CD4-positive, CD25-positive, alpha-beta regulatory T cell (primary cell): Measurements from ENCODE around the gene UBE2J1. TPM values are rescaled to one million over a fixed set of nuclear protein-coding genes. Genes with fewer than 3 reads are reported as not detected.

Experiments
- ATAC-seq, 2 donors: fragments of 150-1000 bp; cut with Tn5 transposase; one replicate each; pipeline ENCODE4 v1.10.0; 2021; ENCODE audit warnings: low read depth in 2 of 2, moderate number of reproducible peaks in 2 of 2, moderate library complexity in 1 of 2
- DNase-seq, 3 donors: peaks; one replicate each; pipeline versions ENCODE4 v3.0.0 to v3.0.0-alpha.2; 2012 to 2022; ENCODE audit warnings: mixed read lengths in 1 of 3
- H3K27ac ChIP-seq: one replicate; pipeline ENCODE4 v1.7.0; 2013; ENCODE audit warnings: mild to moderate bottlenecking, low read length; ENCODE audit not compliant: insufficient read depth, poor library complexity, severe bottlenecking
- H3K27me3 ChIP-seq: one replicate; pipeline ENCODE4 v1.7.0; 2013; ENCODE audit warnings: low read length; ENCODE audit not compliant: control insufficient read depth, insufficient read depth
- H3K36me3 ChIP-seq: one replicate; pipeline ENCODE4 v1.7.0; 2013; ENCODE audit warnings: mild to moderate bottlenecking, low read length, moderate library complexity; ENCODE audit not compliant: control insufficient read depth, insufficient read depth
- H3K4me1 ChIP-seq: 2 replicates; pipeline ENCODE4 v1.7.0; 2013; ENCODE audit warnings: mild to moderate bottlenecking, low read length; ENCODE audit not compliant: insufficient read depth, control insufficient read depth, poor library complexity, severe bottlenecking
- H3K4me3 ChIP-seq: one replicate; pipeline ENCODE4 v1.7.0; 2013; ENCODE audit warnings: low read depth, mild to moderate bottlenecking, low read length, moderate library complexity
- H3K9me3 ChIP-seq, 2 experiments: 1 replicate in 1 of 2; 2 replicates in 1 of 2; pipeline ENCODE4 v1.7.0; 2013; ENCODE audit warnings: low read length in 2 of 2, mild to moderate bottlenecking in 1 of 2, moderate library complexity in 1 of 2; ENCODE audit not compliant: control insufficient read depth in 2 of 2
- H3K27ac Mint-ChIP-seq, 3 donors: one replicate each; pipeline ENCODE4 v1.8.0; 2020 to 2022; ENCODE audit warnings: mild to moderate bottlenecking in 3 of 3, mixed read lengths in 3 of 3, moderate library complexity in 2 of 3
- H3K27me3 Mint-ChIP-seq: one replicate; pipeline ENCODE4 v1.8.0; 2022; ENCODE audit warnings: mild to moderate bottlenecking, mixed read lengths
- H3K36me3 Mint-ChIP-seq: one replicate; pipeline ENCODE4 v1.8.0; 2020; ENCODE audit warnings: mixed read lengths
- H3K4me1 Mint-ChIP-seq, 4 donors: one replicate each; pipeline ENCODE4 v1.8.0; 2020 to 2022; ENCODE audit warnings: mixed read lengths in 4 of 4, mild to moderate bottlenecking in 1 of 4
- H3K4me3 Mint-ChIP-seq, 4 donors: one replicate each; pipeline ENCODE4 v1.8.0; 2020 to 2022; ENCODE audit warnings: mild to moderate bottlenecking in 4 of 4, mixed read lengths in 4 of 4, moderate library complexity in 3 of 4
- H3K9me3 Mint-ChIP-seq, 7 donors: one replicate each; pipeline ENCODE4 v1.8.0; 2020 to 2022; ENCODE audit warnings: mixed read lengths in 7 of 7, mild to moderate bottlenecking in 3 of 7, moderate library complexity in 2 of 7
- polyA plus RNA-seq, 4 donors: library from polyadenylated mRNA; unstranded; fragments of 300-500 nt; fragmentation: Illumina TruSeq; gene quantifications; one replicate each; pipeline ENCODE4 v1.2.3, GENCODE V29; 2021
- total RNA-seq: library from RNA; stranded (reverse); gene quantifications from one replicate; pipeline ENCODE4 v1.2.3, GENCODE V29; 2022

UBE2J1 gene
- total and polyA plus RNA-seq, 5 donors from 2014 or later: 30.0 to 50.6 (median 34.1) TPM

DNA sequence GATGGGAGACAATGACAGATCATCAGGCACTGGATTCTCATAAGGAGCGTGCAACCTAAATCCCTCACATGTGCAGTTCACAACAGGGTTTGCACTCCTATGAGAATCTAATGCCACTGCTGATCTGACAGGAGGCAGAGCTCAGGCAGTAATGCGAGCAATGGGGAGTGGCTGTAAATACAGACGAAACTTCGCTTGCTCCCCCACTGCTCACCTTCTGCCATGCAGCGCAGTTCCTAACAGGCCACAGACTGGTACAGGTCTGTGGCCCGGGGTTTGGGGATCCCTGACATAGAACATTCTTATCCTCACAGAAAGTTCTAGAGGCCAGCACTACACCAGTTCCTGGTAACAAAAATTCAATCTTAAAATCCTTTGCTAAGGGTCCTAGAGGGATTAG lies 36.3 kb upstream of the UBE2J1 start:
- Mint-ChIP-seq H3K9me3 (peaks cover 0 to 6% (median 4%) of the 10 kb centered on the region in 7 donors), H3K27ac (no peak overlapping the region), H3K4me3 (no peak overlapping the region), H3K4me1 (peaks cover 0 to 2% (median 0%) of the 10 kb centered on the region in 4 donors), H3K27me3 (peaks cover 20% of the 10 kb centered on the region), H3K36me3 (no peaks in the 10 kb centered on the region)
- H3K27ac ChIP-seq: no peak overlapping the region
- ATAC-seq: no peak
- DNase-seq: no peak
- no peaks in the 10 kb centered on the region for H3K36me3 ChIP-seq
- peaks cover 0 to 5% of the 10 kb centered on the region in 2 experiments for H3K9me3 ChIP-seq
- no peaks in the 10 kb centered on the region for H3K4me1 ChIP-seq
- H3K4me3 ChIP-seq: no peak overlapping the region
- H3K27me3 ChIP-seq: peaks cover 2% of the 10 kb centered on the region

GRCh38 chr6:89387516-89388201 lies 35.1 kb upstream of the UBE2J1 start:
- no peak overlapping the region for H3K4me3 ChIP-seq
- no peak for DNase-seq
- Mint-ChIP-seq H3K4me1 (peaks cover 0 to 2% (median 0%) of the 10 kb centered on the region in 4 donors), H3K4me3 (no peak overlapping the region), H3K36me3 (no peaks in the 10 kb centered on the region), H3K27me3 (peaks cover 13% of the 10 kb centered on the region), H3K27ac (no peak overlapping the region), H3K9me3 (peaks cover 0 to 2% (median 0%) of the 10 kb centered on the region in 7 donors)
- peaks cover 6% of the 10 kb centered on the region for H3K27me3 ChIP-seq
- no peak overlapping the region for H3K27ac ChIP-seq
- no peaks in the 10 kb centered on the region for H3K9me3 ChIP-seq
- no peaks in the 10 kb centered on the region for H3K36me3 ChIP-seq
- ATAC-seq: peak in 1 of 2 donors; percentile 16
- no peaks in the 10 kb centered on the region for H3K4me1 ChIP-seq

DNA sequence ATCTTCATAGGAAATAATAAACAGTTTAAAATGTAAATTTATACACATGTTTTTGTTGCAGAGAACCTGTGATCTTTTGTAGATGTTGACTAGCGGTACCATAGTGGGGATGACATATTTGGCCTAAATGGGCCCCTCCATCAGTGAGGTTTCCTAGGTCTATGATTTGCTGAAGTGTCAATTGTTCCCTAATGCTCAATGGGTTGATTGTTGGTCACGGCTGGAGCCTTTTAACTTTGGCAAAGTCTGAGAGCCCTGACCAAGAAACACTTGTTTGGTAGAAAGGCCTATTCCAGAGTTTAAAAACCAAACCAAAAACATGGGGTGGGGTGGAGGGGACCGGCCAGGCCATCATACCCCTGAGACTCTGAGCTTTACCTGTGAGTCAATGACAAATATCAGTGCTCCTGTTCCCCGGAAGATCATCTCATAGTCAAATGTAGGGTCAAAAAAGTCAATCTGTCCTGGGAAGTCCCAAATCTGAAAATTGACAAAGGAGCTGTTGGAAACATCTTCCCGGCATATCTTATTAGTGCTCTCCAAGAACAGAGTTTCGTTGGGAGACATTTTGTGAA lies 34.5 kb upstream of the UBE2J1 start:
- Mint-ChIP-seq H3K4me1 (peaks cover 0 to 2% (median 0%) of the 10 kb centered on the region in 4 donors), H3K4me3 (no peak overlapping the region), H3K9me3 (peaks cover 0 to 2% (median 0%) of the 10 kb centered on the region in 7 donors), H3K27ac (no peak overlapping the region), H3K27me3 (peaks cover 13% of the 10 kb centered on the region), H3K36me3 (no peaks in the 10 kb centered on the region)
- H3K4me3 ChIP-seq: no peak overlapping the region
- DNase-seq (no peak), ATAC-seq (no peak)
- no peak overlapping the region for H3K27ac ChIP-seq
- peaks cover 5% of the 10 kb centered on the region for H3K27me3 ChIP-seq
- no peaks in the 10 kb centered on the region for H3K36me3 ChIP-seq
- no peaks in the 10 kb centered on the region for H3K4me1 ChIP-seq
- no peaks in the 10 kb centered on the region for H3K9me3 ChIP-seq

- DNase-seq (no peak), ATAC-seq (no peak)
- Mint-ChIP-seq H3K4me3 (no peak overlapping the region), H3K36me3 (no peaks in the 10 kb centered on the region), H3K27ac (no peak overlapping the region), H3K9me3 (peaks cover 0 to 2% (median 0%) of the 10 kb centered on the region in 7 donors), H3K4me1 (peaks cover 0 to 2% (median 0%) of the 10 kb centered on the region in 4 donors), H3K27me3 (peaks cover 22% of the 10 kb centered on the region)
- H3K36me3 ChIP-seq: no peaks in the 10 kb centered on the region
- no peak overlapping the region for H3K4me3 ChIP-seq
- H3K9me3 ChIP-seq: no peaks in the 10 kb centered on the region
- H3K4me1 ChIP-seq: no peaks in the 10 kb centered on the region
- peaks cover 5% of the 10 kb centered on the region for H3K27me3 ChIP-seq
- no peak overlapping the region for H3K27ac ChIP-seq
Measured at GRCh38 chr6:89385846-89386245, 33.3 kb upstream of the UBE2J1 start.

- H3K4me3 Mint-ChIP-seq: no peak overlapping the region
- ATAC-seq: no peak
Measured at GRCh38 chr6:89385156-89385667, 32.7 kb upstream of the UBE2J1 start.

DNA sequence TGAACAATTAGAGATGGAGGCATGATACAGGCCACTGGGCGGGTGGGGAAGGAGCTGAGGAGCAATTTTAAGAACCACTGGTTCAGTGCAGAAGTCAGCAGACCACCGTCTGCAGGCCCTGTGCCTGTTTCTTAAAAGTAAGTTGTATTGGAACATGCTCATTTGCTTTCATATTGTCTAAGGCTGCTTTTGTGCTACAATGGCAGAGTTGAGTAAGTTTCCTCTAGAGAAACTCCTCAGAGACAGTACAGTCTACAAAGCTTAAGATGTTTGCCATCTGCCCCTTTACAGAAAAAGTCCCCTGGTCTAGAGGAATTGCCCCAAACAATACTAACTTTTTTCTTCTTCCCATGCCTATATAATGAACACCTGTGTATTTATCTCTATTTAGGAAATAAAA lies 28.5 kb upstream of the UBE2J1 start:
- Mint-ChIP-seq H3K4me1 (peaks cover 0 to 5% (median 0%) of the 10 kb centered on the region in 4 donors), H3K27ac (peak overlapping the region in 1 of 3 donors; percentile 29), H3K27me3 (peaks cover 15% of the 10 kb centered on the region), H3K9me3 (peaks cover 0 to 2% (median 0%) of the 10 kb centered on the region in 7 donors), H3K36me3 (no peaks in the 10 kb centered on the region), H3K4me3 (no peak overlapping the region)
- Histone ChIP-seq H3K4me3 (no peak overlapping the region), H3K27me3 (peaks cover 5% of the 10 kb centered on the region), H3K36me3 (no peaks in the 10 kb centered on the region), H3K4me1 (no peaks in the 10 kb centered on the region), H3K9me3 (no peaks in the 10 kb centered on the region), H3K27ac (no peak overlapping the region)
- ATAC-seq: no peak
- no peak for DNase-seq

More at GRCh38 chr6:89385156-89385667, 32.7 kb upstream of the UBE2J1 start:
- H3K9me3 ChIP-seq: no peaks in the 10 kb centered on the region
- H3K27me3 ChIP-seq: peaks cover 5% of the 10 kb centered on the region
- no peak for DNase-seq
- H3K27ac Mint-ChIP-seq: no peak overlapping the region
- no peak overlapping the region for H3K27ac ChIP-seq
- no peak overlapping the region for H3K4me3 ChIP-seq
- H3K4me1 ChIP-seq: no peaks in the 10 kb centered on the region
- no peaks in the 10 kb centered on the region for H3K36me3 ChIP-seq
- H3K36me3 Mint-ChIP-seq: no peaks in the 10 kb centered on the region
- H3K27me3 Mint-ChIP-seq: peaks cover 24% of the 10 kb centered on the region
- H3K9me3 Mint-ChIP-seq: peaks cover 0 to 2% (median 0%) of the 10 kb centered on the region in 7 donors
- H3K4me1 Mint-ChIP-seq: peaks cover 0 to 2% (median 0%) of the 10 kb centered on the region in 4 donors

GRCh38 chr6:89379281-89379680 lies 26.8 kb upstream of the UBE2J1 start:
- Histone ChIP-seq H3K4me1 (peaks cover 5% of the 10 kb centered on the region), H3K9me3 (no peaks in the 10 kb centered on the region), H3K27me3 (peaks cover 5% of the 10 kb centered on the region), H3K27ac (no peak overlapping the region), H3K4me3 (no peak overlapping the region), H3K36me3 (no peaks in the 10 kb centered on the region)
- H3K9me3 Mint-ChIP-seq: no peaks in the 10 kb centered on the region
- H3K4me1 Mint-ChIP-seq: peaks cover 0 to 14% (median 7%) of the 10 kb centered on the region in 4 donors
- DNase-seq: no peak
- no peak for ATAC-seq
- peaks cover 15% of the 10 kb centered on the region for H3K27me3 Mint-ChIP-seq
- no peak overlapping the region for H3K27ac Mint-ChIP-seq
- no peak overlapping the region for H3K4me3 Mint-ChIP-seq
- H3K36me3 Mint-ChIP-seq: no peaks in the 10 kb centered on the region
